Measurements from ENCODE around the gene EP300.

- TF ChIP-seq BACH2 (CRISPR knock-in tag; IDR thresholded peaks at IDR 0.05; ENCODE audit: borderline replicate concordance) (no peak), PATZ1 (CRISPR knock-in tag; IDR thresholded peaks at IDR 0.05; ENCODE audit: borderline replicate concordance) (no peak), TOX (CRISPR knock-in tag; IDR thresholded peaks at IDR 0.05; ENCODE audit: borderline replicate concordance) (no peak)
Measured at GRCh38 chr22:41096841-41097240, 4.4 kb downstream of the EP300 start.

Measured in SK-N-SH treated with all-trans-retinoic acid at 6 μM for 48 hours (cell line).